ENCODE data around the gene SKAP1. TPM values are rescaled to one million over a fixed set of nuclear protein-coding genes. Genes with fewer than 3 reads are reported as not detected.

The SKAP1 gene
- total and polyA plus RNA-seq, 2 of the 13 experiments (the other 11 are each of a cell fraction or from before 2014, with no cell fraction given) = 0.21 TPM; not detected in 1

DNA sequence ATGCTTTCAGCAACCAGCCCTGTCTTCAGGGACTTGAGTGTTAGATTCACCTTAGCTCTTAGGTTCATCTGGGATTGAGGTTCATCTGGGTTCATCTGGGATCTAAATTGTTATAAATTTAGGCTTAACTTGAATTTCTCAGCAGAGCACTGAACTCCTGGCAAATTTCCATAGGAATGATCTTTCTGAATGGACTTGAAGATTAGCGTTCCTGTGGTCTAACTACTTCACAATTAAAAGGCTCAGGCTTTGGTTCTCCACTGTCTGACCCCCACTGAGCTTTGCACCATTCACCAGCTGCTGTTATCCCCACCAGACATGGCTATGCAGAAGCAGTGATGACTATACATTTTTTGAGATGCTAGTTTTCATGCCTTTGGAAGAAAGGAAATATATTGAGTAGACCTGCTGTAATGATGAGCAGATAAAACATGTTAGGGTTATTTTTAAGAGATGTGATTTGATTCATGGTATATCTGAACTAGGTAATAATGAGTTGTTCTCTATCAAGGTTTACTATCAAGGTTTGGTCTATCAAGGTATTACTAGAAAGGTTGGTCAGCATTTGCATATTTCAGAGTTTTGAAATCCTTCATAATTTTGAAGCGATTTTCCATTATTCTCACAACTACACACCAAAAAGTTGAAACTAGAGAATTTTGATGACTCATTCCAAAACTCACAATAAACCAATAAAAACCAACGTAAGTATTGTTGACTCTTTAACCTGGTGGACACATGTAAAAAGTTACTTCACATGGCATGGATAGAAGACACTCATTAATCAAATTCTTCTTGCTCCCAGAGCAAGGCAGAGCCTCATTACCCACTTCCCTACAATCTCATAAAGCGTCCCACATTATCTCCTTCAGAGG is 250.7 kb downstream of the SKAP1 start:
- FAIRE-seq (no peak), ATAC-seq (no peak), DNase-seq (ENCODE audit: low spot score) (no peak)
- H3K9me3 ChIP-seq (ENCODE audit: low read length) = no peaks in the 10 kb centered on the region
- no peaks in the 10 kb centered on the region for H4K20me1 ChIP-seq (ENCODE audit: insufficient read depth, low read length)
- no peak overlapping the region for H3K4me2 ChIP-seq (ENCODE audit: low read depth, low read length)
- ChIA-PET POLR2A (no interaction called here), CTCF (ENCODE audit: low intra/inter-chr PET ratio, low total read pairs) (no interaction called here)
- WGBS (ENCODE audit: low lambda C conversion rate) = 20% methylated on average over 4 of the region's 4 CpGs
- in situ Hi-C loops (cut with HindIII; ENCODE audit: extremely low pct_ligation_motif_present, low pct_unique_long_range_greater_than_20kb) (no loop called here), intact Hi-C loops (cut with micrococcal nuclease; ENCODE audit: unreplicated experiment) (no loop called here)
- H3K4me1 ChIP-seq (ENCODE audit: insufficient read depth, low read length) = no peaks in the 10 kb centered on the region
- no peak overlapping the region for H3K9ac ChIP-seq (ENCODE audit: insufficient read depth, low read depth, low read length)
- H2AFZ ChIP-seq (ENCODE audit: low read length) = no peak overlapping the region
- peaks cover 0 to 9% of the 10 kb centered on the region in 2 experiments; a peak in 2 of 5 replicates for H3K27me3 ChIP-seq (ENCODE audit: control insufficient read depth in 1 of 2, insufficient read depth in 2 of 2, low read length in 2 of 2)
- H3K79me2 ChIP-seq (ENCODE audit: insufficient read depth, low read length) = no peaks in the 10 kb centered on the region
- no peak for TF ChIP-seq ZNF577 (CRISPR knock-in tag; IDR thresholded peaks at IDR 0.05; ENCODE audit: borderline replicate concordance, low read depth)
- TF ChIP-seq, protein P1, sequence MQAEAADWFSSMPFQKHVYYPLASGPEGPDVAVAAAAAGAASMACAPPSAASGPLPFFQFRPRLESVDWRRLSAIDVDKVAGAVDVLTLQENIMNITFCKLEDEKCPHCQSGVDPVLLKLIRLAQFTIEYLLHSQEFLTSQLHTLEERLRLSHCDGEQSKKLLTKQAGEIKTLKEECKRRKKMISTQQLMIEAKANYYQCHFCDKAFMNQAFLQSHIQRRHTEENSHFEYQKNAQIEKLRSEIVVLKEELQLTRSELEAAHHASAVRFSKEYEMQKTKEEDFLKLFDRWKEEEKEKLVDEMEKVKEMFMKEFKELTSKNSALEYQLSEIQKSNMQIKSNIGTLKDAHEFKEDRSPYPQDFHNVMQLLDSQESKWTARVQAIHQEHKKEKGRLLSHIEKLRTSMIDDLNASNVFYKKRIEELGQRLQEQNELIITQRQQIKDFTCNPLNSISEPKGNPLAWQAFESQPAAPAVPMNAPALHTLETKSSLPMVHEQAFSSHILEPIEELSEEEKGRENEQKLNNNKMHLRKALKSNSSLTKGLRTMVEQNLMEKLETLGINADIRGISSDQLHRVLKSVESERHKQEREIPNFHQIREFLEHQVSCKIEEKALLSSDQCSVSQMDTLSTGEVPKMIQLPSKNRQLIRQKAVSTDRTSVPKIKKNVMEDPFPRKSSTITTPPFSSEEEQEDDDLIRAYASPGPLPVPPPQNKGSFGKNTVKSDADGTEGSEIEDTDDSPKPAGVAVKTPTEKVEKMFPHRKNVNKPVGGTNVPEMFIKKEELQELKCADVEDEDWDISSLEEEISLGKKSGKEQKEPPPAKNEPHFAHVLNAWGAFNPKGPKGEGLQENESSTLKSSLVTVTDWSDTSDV (CRISPR knock-in tag; IDR thresholded peaks at IDR 0.05) = no peak
- no peak for TF ChIP-seq CENPT (CRISPR knock-in tag; IDR thresholded peaks at IDR 0.05; ENCODE audit: low read depth)
- peak; percentile 33; the same call in 1 of the 2 replicates for TF ChIP-seq NFE2L2 (IDR thresholded peaks at IDR 0.05; ENCODE audit: low read length)
- no peak for TF ChIP-seq DMTF1 (CRISPR knock-in tag; IDR thresholded peaks at IDR 0.05)
- TF ChIP-seq ZNF816 (CRISPR knock-in tag; IDR thresholded peaks at IDR 0.05; ENCODE audit: borderline replicate concordance) = no peak
- 0 out of 4 replicates have a peak, but pooled peaks of 1 of the 2 experiments have one; percentile 17 for TF ChIP-seq MAFK (conservative IDR thresholded peaks at IDR 0.05 in 1 of 2, IDR thresholded peaks at IDR 0.05 in 1 of 2; ENCODE audit: low read length in 2 of 2)
- H3K36me3 ChIP-seq (replicated peaks in 1 of 2; ENCODE audit: control insufficient read depth in 1 of 2, insufficient read depth in 2 of 2, low read length in 2 of 2) = no peaks in the 10 kb centered on the region
- BruUV-seq (replicated peaks) = no TSS peak
- no peak overlapping the region for H3K27ac ChIP-seq (ENCODE audit: extremely low read length, insufficient read depth, low read length)
- H3K4me3 ChIP-seq (replicated peaks in 1 of 3; ENCODE audit: insufficient read depth in 1 of 3, low read depth in 2 of 3, low read length in 3 of 3) = no peak overlapping the region

Data from HepG2 (cell line).